Endothelial cell of umbilical vein (primary cell): ENCODE results near the gene UTS2B. TPM values are rescaled to one million over a fixed set of nuclear protein-coding genes. Genes with fewer than 3 reads are reported as not detected.

Experiments used
- BruUV-seq: library from RNA; stranded (reverse); fragments of 400-500 nt; replicated peaks from 2 replicates; lab custom pipeline; 2021; lab: Mats Ljungman, UMichigan
- CTCF ChIA-PET: fragments of 300-600, 350-600 bp; sonication (Branson Sonifier 250); formaldehyde crosslinking; loops from one replicate; lab custom pipeline; 2021; ENCODE audit warnings: antibody characterized with exemption, inconsistent platforms; lab: Charles Lee
- POLR2A ChIA-PET: fragments of 300-600, 350-600 bp; sonication (Branson Sonifier 250); formaldehyde crosslinking; loops from one replicate; lab custom pipeline; 2021; ENCODE audit warnings: antibody characterized with exemption, inconsistent platforms; lab: Charles Lee
- DNase-seq: peaks from one replicate; pipeline ENCODE4 v3.0.0-alpha.2; 2011; ENCODE audit warnings: low read depth, low spot score
- FAIRE-seq: peaks from 2 replicates; lab custom pipeline; 2011; peaks lifted over from hg19 to GRCh38; lab: Jason Lieb, UNC
- H2AFZ ChIP-seq: 2 replicates; pipeline ENCODE4 v1.6.0; 2012; ENCODE audit warnings: low read depth, low read length, control low read depth, inconsistent platforms
- H3K27ac ChIP-seq: 2 replicates; pipeline ENCODE4 v1.5.1; 2011; ENCODE audit warnings: low read depth, mild to moderate bottlenecking, control low read depth, low read length, moderate library complexity; ENCODE audit not compliant: insufficient read depth
- H3K27me3 ChIP-seq, 2 experiments: 2 replicates each; pipeline versions ENCODE4 v1.6.0 to v1.6.1; 2011; ENCODE audit warnings: low read length in 2 of 2, mixed read lengths in 1 of 2; ENCODE audit not compliant: control insufficient read depth in 2 of 2, insufficient read depth in 2 of 2
- H3K36me3 ChIP-seq, 2 experiments: 2 replicates in 1 of 2; 3 replicates in 1 of 2; pipeline ENCODE4 v1.5.1; 2011; ENCODE audit warnings: low read length in 2 of 2, mild to moderate bottlenecking in 1 of 2, moderate library complexity in 1 of 2; ENCODE audit not compliant: control insufficient read depth in 2 of 2, insufficient read depth in 2 of 2; ENCODE audit errors: extremely low read depth in 1 of 2
- H3K4me1 ChIP-seq: 3 replicates; pipeline ENCODE4 v1.5.1; 2011; ENCODE audit warnings: mild to moderate bottlenecking, low read length; ENCODE audit not compliant: control insufficient read depth, insufficient read depth; ENCODE audit errors: extremely low read depth
- H3K4me2 ChIP-seq: 2 replicates; pipeline ENCODE4 v1.6.1; 2011; ENCODE audit warnings: low read length, control low read depth, mixed read lengths; ENCODE audit not compliant: insufficient read depth
- H3K4me3 ChIP-seq, 3 experiments: fragments of 200-600 bp in 1 of 3; sonication (generic), shearing (Covaris generic) in 1 of 3; replicated peaks in 1 of 3; 2 replicates each; pipeline ENCODE4 v1.5.1; 2011 to 2016; ENCODE audit warnings: control low read depth in 3 of 3, low read length in 3 of 3, mild to moderate bottlenecking in 2 of 3, inconsistent platforms in 1 of 3, low read depth in 1 of 3, moderate library complexity in 1 of 3; ENCODE audit not compliant: insufficient read depth in 1 of 3
- H3K79me2 ChIP-seq: 2 replicates; pipeline ENCODE4 v1.6.0; 2012; ENCODE audit warnings: low read length, inconsistent platforms; ENCODE audit not compliant: control insufficient read depth, insufficient read depth
- H3K9ac ChIP-seq: replicated peaks from 2 replicates; pipeline ENCODE3; 2011; ENCODE audit warnings: low read length, control low read depth; ENCODE audit not compliant: insufficient read depth; ENCODE audit errors: extremely low read depth
- H3K9me1 ChIP-seq: replicated peaks from 3 replicates; pipeline ENCODE4 v1.6.0; 2011; ENCODE audit warnings: mild to moderate bottlenecking, low read length; ENCODE audit not compliant: control insufficient read depth, insufficient read depth; ENCODE audit errors: extremely low read depth
- H3K9me3 ChIP-seq: replicated peaks from 2 replicates; pipeline ENCODE4 v1.5.1; 2012; ENCODE audit warnings: low read length, inconsistent platforms; ENCODE audit not compliant: control insufficient read depth, insufficient read depth
- H4K20me1 ChIP-seq: replicated peaks from 2 replicates; pipeline ENCODE3; 2011; ENCODE audit warnings: mild to moderate bottlenecking, low read length; ENCODE audit not compliant: control insufficient read depth, insufficient read depth; ENCODE audit errors: extremely low read depth
- FOS ChIP-seq: IDR thresholded peaks from 2 replicates; pipeline ENCODE4 v1.6.1; 2011; ENCODE audit warnings: mild to moderate bottlenecking, low read length, moderate library complexity, borderline replicate concordance; ENCODE audit not compliant: insufficient read depth
- JUN ChIP-seq: IDR thresholded peaks from 2 replicates; pipeline ENCODE4 v1.6.1; 2011; ENCODE audit warnings: borderline replicate concordance, low read depth; ENCODE audit not compliant: insufficient read length, insufficient read depth
- MYC ChIP-seq: IDR thresholded peaks from one replicate; pipeline ENCODE4 v1.6.1; 2011; ENCODE audit warnings: mild to moderate bottlenecking, low read depth, low read length
- dilution Hi-C: fragments of 300-500 bp; cut with MboI; formaldehyde crosslinking; loops from one replicate; pipeline ENCODE4 v1.15.0; 2019; ENCODE audit warnings: low sequenced_read_pairs; ENCODE audit not compliant: extremely low pct_ligation_motif_present
- intact Hi-C: fragments of 100-400 bp; cut with micrococcal nuclease; formaldehyde crosslinking; loops from one replicate; pipeline ENCODE4 v1.10.0; 2022
- polyA plus RNA-seq, 4 experiments: library from polyadenylated mRNA; depleted of rRNA in 3 of 4; stranded (reverse) in 3 of 4; unstranded in 1 of 4; fragments of >200 nt; gene quantifications; 2 replicates each; pipeline versions ENCODE4 v1.2.1 to v1.2.3, GENCODE V29; 2011 to 2012; ENCODE audit warnings: missing spikeins in 1 of 4
- total RNA-seq: library from RNA; stranded (reverse); gene quantifications from 2 replicates; pipeline ENCODE4 v1.2.3, GENCODE V29; 2021
- TF ChIP-seq, protein P1 (sequence below): IDR thresholded peaks from 2 replicates; pipeline ENCODE4 v1.6.1; 2011; ENCODE audit not compliant: insufficient read depth, insufficient read length

The UTS2B gene
- total and polyA plus RNA-seq, 2 donors (not counting 3 experiments of a cell fraction or from before 2014, with no cell fraction given) = 0.21 to 1.1 TPM

DNA sequence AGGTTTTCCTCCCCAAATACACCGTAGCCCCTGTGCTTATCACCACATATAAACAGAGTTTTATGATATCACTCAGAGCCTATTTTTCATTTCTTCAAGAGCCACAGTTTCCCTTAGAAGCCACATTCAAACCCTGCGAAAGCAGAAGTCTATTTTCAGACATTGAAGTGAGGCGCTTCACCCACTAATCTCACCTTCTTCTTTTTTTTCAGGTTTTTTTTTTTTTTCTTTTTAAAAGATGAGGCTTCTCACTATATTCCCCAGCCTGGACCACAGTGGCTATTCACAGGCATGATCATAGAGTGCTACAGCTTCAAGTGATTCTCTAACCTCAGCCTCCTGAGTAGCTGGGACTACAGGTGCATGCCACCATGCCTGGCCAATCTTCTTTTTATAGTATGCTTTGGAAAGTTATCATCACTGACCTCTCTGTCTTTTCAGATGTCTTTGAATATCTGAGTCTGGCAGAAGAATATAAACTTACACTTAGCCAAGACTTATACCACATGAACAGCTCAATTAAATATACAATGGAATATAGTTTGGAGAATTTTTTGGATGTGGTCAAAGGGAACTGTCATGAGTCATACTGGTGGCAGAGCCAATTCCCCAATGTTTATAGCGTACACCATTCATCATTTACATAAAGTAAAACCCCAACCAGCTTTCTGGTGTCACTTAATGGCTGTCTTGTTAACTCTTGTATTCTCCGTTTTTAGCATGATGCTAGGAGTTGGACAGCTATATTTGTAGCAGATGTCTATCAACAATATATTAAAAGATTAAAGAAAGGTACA is 60.8 kb downstream of the UTS2B start:
- no peaks in the 10 kb centered on the region for H3K27me3 ChIP-seq
- H3K27ac ChIP-seq = no peak overlapping the region
- no peaks in the 10 kb centered on the region for H4K20me1 ChIP-seq
- CTCF ChIA-PET = no interaction called here
- dilution Hi-C loops (no loop called here), intact Hi-C loops (no loop called here)
- DNase-seq (no peak), FAIRE-seq (no peak)
- H3K4me3 ChIP-seq = no peak overlapping the region
- H3K9me3 ChIP-seq = no peaks in the 10 kb centered on the region
- POLR2A ChIA-PET = no interaction called here
- H3K79me2 ChIP-seq = no peaks in the 10 kb centered on the region
- TF ChIP-seq FOS (no peak), JUN (no peak)
- TF ChIP-seq, protein P1, sequence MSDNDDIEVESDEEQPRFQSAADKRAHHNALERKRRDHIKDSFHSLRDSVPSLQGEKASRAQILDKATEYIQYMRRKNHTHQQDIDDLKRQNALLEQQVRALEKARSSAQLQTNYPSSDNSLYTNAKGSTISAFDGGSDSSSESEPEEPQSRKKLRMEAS = no peak
- H2AFZ ChIP-seq = no peak overlapping the region
- no peaks in the 10 kb centered on the region for H3K36me3 ChIP-seq
- H3K9ac ChIP-seq = no peak overlapping the region
- H3K4me1 ChIP-seq = no peaks in the 10 kb centered on the region
- BruUV-seq = no TSS peak
- no peaks in the 10 kb centered on the region for H3K9me1 ChIP-seq
- H3K4me2 ChIP-seq = no peak overlapping the region

DNA sequence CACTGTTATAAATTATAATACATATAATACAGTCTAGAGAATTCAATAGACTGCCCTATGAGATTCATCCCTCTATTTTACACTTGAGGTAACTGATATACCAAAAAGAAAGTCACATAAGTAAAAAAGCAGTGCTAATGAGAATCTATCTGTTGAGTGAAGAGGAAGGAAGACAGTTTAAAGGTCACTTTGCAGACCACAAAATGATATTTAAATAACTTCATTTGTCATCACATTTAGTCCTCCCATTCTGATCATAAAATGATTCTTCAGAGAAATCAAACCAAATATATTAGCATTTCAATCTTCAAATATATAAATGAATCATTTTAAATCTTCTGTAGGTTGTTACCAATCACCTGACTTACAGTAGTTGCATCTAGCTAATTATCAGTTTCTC is 61.6 kb downstream of the UTS2B start:
- Histone ChIP-seq H3K27me3 (no peaks in the 10 kb centered on the region), H3K9me3 (no peaks in the 10 kb centered on the region), H3K27ac (no peak overlapping the region), H3K4me1 (no peaks in the 10 kb centered on the region), H3K4me2 (no peak overlapping the region), H3K36me3 (no peaks in the 10 kb centered on the region), H3K4me3 (no peak overlapping the region), H3K9me1 (no peaks in the 10 kb centered on the region), H3K79me2 (no peaks in the 10 kb centered on the region), H2AFZ (no peak overlapping the region), H3K9ac (no peak overlapping the region), H4K20me1 (no peaks in the 10 kb centered on the region)
- DNase-seq (no peak), FAIRE-seq (no peak)
- no TSS peak for BruUV-seq
- intact Hi-C loops (no loop called here), dilution Hi-C loops (no loop called here)
- no peak for TF ChIP-seq MYC
- ChIA-PET POLR2A (no interaction called here), CTCF (no interaction called here)
